ENCODE results near the gene C1orf141.

GRCh38 chr1:67144696-67145095, 9.9 kb upstream of the C1orf141 start:
- TF ChIP-seq, protein P1, sequence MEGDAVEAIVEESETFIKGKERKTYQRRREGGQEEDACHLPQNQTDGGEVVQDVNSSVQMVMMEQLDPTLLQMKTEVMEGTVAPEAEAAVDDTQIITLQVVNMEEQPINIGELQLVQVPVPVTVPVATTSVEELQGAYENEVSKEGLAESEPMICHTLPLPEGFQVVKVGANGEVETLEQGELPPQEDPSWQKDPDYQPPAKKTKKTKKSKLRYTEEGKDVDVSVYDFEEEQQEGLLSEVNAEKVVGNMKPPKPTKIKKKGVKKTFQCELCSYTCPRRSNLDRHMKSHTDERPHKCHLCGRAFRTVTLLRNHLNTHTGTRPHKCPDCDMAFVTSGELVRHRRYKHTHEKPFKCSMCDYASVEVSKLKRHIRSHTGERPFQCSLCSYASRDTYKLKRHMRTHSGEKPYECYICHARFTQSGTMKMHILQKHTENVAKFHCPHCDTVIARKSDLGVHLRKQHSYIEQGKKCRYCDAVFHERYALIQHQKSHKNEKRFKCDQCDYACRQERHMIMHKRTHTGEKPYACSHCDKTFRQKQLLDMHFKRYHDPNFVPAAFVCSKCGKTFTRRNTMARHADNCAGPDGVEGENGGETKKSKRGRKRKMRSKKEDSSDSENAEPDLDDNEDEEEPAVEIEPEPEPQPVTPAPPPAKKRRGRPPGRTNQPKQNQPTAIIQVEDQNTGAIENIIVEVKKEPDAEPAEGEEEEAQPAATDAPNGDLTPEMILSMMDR (IDR thresholded peaks at IDR 0.05), result peak in 3 of 6 experiments; percentile 26 to 56 (median 36)
- no peak for TF ChIP-seq POLR2A (IDR thresholded peaks at IDR 0.05)
